ENCODE data around the gene HOMER3.

DNA sequence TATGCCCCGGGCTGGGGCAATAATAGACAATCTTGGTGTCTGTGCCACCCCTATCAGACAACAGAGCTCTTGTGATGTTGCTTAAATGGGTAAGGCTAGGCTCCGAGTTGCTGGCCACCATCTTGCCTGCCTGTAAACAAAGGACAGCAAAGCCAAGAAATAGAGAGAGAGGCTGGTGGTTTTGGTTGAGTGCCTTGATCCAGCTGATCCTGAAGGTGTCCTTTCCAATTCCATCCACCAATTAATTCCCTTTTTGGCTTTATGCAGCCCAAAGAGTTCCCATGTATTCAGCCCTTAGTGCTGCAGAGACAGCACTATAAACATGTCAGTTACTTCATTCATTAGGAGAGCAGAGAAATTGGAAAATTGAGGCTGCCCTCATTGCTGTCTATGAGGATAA is 41.7 kb upstream of the HOMER3 start:
- TF ChIP-seq, protein P1, sequence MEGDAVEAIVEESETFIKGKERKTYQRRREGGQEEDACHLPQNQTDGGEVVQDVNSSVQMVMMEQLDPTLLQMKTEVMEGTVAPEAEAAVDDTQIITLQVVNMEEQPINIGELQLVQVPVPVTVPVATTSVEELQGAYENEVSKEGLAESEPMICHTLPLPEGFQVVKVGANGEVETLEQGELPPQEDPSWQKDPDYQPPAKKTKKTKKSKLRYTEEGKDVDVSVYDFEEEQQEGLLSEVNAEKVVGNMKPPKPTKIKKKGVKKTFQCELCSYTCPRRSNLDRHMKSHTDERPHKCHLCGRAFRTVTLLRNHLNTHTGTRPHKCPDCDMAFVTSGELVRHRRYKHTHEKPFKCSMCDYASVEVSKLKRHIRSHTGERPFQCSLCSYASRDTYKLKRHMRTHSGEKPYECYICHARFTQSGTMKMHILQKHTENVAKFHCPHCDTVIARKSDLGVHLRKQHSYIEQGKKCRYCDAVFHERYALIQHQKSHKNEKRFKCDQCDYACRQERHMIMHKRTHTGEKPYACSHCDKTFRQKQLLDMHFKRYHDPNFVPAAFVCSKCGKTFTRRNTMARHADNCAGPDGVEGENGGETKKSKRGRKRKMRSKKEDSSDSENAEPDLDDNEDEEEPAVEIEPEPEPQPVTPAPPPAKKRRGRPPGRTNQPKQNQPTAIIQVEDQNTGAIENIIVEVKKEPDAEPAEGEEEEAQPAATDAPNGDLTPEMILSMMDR (IDR thresholded peaks at IDR 0.05; ENCODE audit: poor library complexity), result no peak
- no peak for TF ChIP-seq EZH2 (IDR thresholded peaks at IDR 0.05; ENCODE audit: borderline replicate concordance)
- TF ChIP-seq EZH2phosphoT487 (IDR thresholded peaks at IDR 0.05; ENCODE audit: low read depth, severe bottlenecking, unreplicated experiment), result no peak

All from hepatocyte (in vitro differentiated cells).